Measurements from ENCODE around the gene OGN. TPM values are rescaled to one million over a fixed set of nuclear protein-coding genes. Genes with fewer than 3 reads are reported as not detected.

Gene OGN
- total RNA-seq, 1 donor from 2014 or later: 3.1 TPM

GRCh38 chr9:92426501-92427145 is 22.2 kb upstream of the OGN start:
- DNase-seq (ENCODE audit: low spot score in 2 of 2, unreplicated experiment in 2 of 2): no peak
- H3K4me3 Mint-ChIP-seq: no peak overlapping the region
- no peak for TF ChIP-seq CTCF (IDR thresholded peaks at IDR 0.05; ENCODE audit: unreplicated experiment)
- H3K27ac Mint-ChIP-seq: peak overlapping the region; percentile 41
- no peaks in the 10 kb centered on the region for H3K27me3 Mint-ChIP-seq (ENCODE audit: low read depth)
- no peaks in the 10 kb centered on the region for H3K36me3 Mint-ChIP-seq
- peaks cover 28% of the 10 kb centered on the region for H3K4me1 Mint-ChIP-seq
- no peaks in the 10 kb centered on the region for H3K9me3 Mint-ChIP-seq

- no peak for TF ChIP-seq CTCF (IDR thresholded peaks at IDR 0.05; ENCODE audit: unreplicated experiment)
- Mint-ChIP-seq H3K4me1 (peaks cover 28% of the 10 kb centered on the region), H3K27ac (peak overlapping the region; percentile 35), H3K36me3 (no peaks in the 10 kb centered on the region), H3K27me3 (ENCODE audit: low read depth) (no peaks in the 10 kb centered on the region), H3K4me3 (no peak overlapping the region), H3K9me3 (no peaks in the 10 kb centered on the region)
- no peak for DNase-seq (ENCODE audit: low spot score in 2 of 2, unreplicated experiment in 2 of 2)
These were observed 21.1 kb upstream of the OGN start for GRCh38 chr9:92425474-92425873.

GRCh38 chr9:92424340-92424739 is 20.0 kb upstream of the OGN start, which contains the start of gene OMD:
OMD (minus strand) TSS chr9:92424471; CDS start chr9:92417558, 6,913 bp downstream.
- DNase-seq (ENCODE audit: low spot score in 2 of 2, unreplicated experiment in 2 of 2): no peak
- no peaks in the 10 kb centered on the region for H3K36me3 Mint-ChIP-seq
- H3K27ac Mint-ChIP-seq: peak within 1 kb of the TSS; percentile 35
- no peaks in the 10 kb centered on the region for H3K9me3 Mint-ChIP-seq
- H3K27me3 Mint-ChIP-seq (ENCODE audit: low read depth): no peaks in the 10 kb centered on the region
- H3K4me3 Mint-ChIP-seq: no peak within 1 kb of the TSS
- TF ChIP-seq CTCF (IDR thresholded peaks at IDR 0.05; ENCODE audit: unreplicated experiment): no peak
- H3K4me1 Mint-ChIP-seq: peaks cover 25% of the 10 kb centered on the region

- no peak overlapping the region for H3K27ac Mint-ChIP-seq
These were observed 19.2 kb upstream of the OGN start for GRCh38 chr9:92423612-92424011.

GRCh38 chr9:92422611-92423338 is 18.4 kb upstream of the OGN start:
- Mint-ChIP-seq H3K27ac (no peak overlapping the region), H3K4me1 (peaks cover 25% of the 10 kb centered on the region), H3K9me3 (no peaks in the 10 kb centered on the region), H3K36me3 (no peaks in the 10 kb centered on the region), H3K4me3 (no peak overlapping the region), H3K27me3 (ENCODE audit: low read depth) (no peaks in the 10 kb centered on the region)
- TF ChIP-seq CTCF (IDR thresholded peaks at IDR 0.05; ENCODE audit: unreplicated experiment): no peak
- no peak for DNase-seq (ENCODE audit: low spot score in 2 of 2, unreplicated experiment in 2 of 2)

More at GRCh38 chr9:92423612-92424011, 19.2 kb upstream of the OGN start:
- no peaks in the 10 kb centered on the region for H3K27me3 Mint-ChIP-seq (ENCODE audit: low read depth)
- H3K36me3 Mint-ChIP-seq: no peaks in the 10 kb centered on the region
- DNase-seq (ENCODE audit: low spot score in 2 of 2, unreplicated experiment in 2 of 2): no peak
- H3K4me1 Mint-ChIP-seq: peaks cover 25% of the 10 kb centered on the region
- H3K9me3 Mint-ChIP-seq: no peaks in the 10 kb centered on the region
- no peak overlapping the region for H3K4me3 Mint-ChIP-seq
- no peak for TF ChIP-seq CTCF (IDR thresholded peaks at IDR 0.05; ENCODE audit: unreplicated experiment)

Measured in mesothelial cell of epicardium (in vitro differentiated cells).